Measurements from ENCODE around the gene SREK1.

SREK1 gene

DNA sequence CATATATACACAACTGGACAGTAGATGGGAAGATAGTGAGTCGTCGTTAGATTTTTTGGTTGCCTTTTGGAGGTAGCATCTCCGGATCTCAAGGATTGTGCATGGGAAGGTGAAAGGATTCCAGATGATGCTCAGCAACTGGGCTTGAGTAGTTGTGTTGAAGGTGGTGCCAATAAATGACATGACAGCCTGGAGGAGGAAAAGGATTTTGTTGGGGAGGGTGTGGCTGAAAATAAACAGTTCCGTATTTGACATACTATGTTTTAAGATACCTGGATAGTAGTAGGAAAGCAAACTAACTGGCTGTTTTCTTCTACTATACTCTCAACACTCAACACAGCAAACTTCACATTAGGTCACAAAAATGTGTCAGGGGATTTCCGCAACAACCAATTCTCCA lies 62.4 kb downstream of the SREK1 start:
- no peak for DNase-seq (ENCODE audit: low read depth)
- H3K4me3 ChIP-seq (ENCODE audit: low read depth, low read length) = no peak overlapping the region
- no peak for TF ChIP-seq CTCF (IDR thresholded peaks at IDR 0.05; ENCODE audit: low read depth, low read length)
- no peak for TF ChIP-seq POLR2A (IDR thresholded peaks at IDR 0.05; ENCODE audit: extremely low read depth, insufficient read length)
- no peak for TF ChIP-seq MYC (IDR thresholded peaks at IDR 0.05; ENCODE audit: low read depth, low read length)
- no peak for TF ChIP-seq MAX (IDR thresholded peaks at IDR 0.05; ENCODE audit: low read depth, low read length)

- H3K4me3 ChIP-seq (ENCODE audit: low read depth, low read length) = no peak overlapping the region
- no peak for DNase-seq (ENCODE audit: low read depth)
- TF ChIP-seq MYC (IDR thresholded peaks at IDR 0.05; ENCODE audit: low read depth, low read length) = no peak
- TF ChIP-seq POLR2A (IDR thresholded peaks at IDR 0.05; ENCODE audit: extremely low read depth, insufficient read length) = no peak
- no peak for TF ChIP-seq CTCF (IDR thresholded peaks at IDR 0.05; ENCODE audit: low read depth, low read length)
- TF ChIP-seq MAX (IDR thresholded peaks at IDR 0.05; ENCODE audit: low read depth, low read length) = no peak
Observed at GRCh38 chr5:66207800-66208561, 63.9 kb downstream of the SREK1 start.

DNA sequence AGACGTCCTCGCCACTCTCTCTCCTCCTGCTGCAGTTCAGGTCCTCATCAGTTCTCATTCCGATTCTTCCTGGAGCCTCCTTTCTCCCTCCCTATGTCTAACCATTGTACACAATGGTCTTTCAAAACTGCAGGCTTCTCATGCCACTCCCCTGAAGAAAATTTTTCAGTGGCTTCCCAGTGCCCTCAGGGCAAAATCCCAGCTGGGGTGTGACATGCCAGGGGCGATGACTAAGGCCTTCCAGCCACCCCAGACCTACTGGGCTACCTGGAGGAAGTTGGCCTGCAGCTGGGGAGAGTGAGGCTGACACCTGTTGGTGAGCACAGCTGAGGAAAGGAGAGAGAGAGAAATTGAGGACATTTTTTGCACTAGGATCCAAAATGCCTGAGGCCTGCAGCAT lies 65.2 kb downstream of the SREK1 start:
- TF ChIP-seq MYC (IDR thresholded peaks at IDR 0.05; ENCODE audit: low read depth, low read length) (no peak), CTCF (IDR thresholded peaks at IDR 0.05; ENCODE audit: low read depth, low read length) (no peak), MAX (IDR thresholded peaks at IDR 0.05; ENCODE audit: low read depth, low read length) (no peak), POLR2A (IDR thresholded peaks at IDR 0.05; ENCODE audit: extremely low read depth, insufficient read length) (no peak)
- H3K4me3 ChIP-seq (ENCODE audit: low read depth, low read length) = no peak overlapping the region
- DNase-seq (ENCODE audit: low read depth) = no peak

DNA sequence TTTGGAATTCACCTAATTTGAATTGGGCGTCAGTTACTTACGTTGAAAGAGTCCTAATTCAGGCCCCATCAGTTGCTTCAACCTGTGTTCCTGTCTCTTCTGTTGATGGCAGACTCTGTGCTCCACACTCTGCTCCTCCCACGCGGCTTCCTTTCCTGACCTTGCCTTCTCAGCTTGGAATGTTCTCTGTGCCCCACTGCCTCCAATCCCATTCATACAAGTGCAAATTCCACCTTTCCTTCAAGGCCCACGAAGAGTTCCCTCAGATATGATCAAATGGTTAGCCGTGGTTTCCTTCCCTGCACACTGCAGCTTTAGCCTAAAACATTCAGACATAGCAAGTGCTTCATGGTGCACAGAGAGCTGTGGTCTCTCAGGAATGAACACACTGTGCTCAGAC lies 65.7 kb downstream of the SREK1 start:
- TF ChIP-seq POLR2A (IDR thresholded peaks at IDR 0.05; ENCODE audit: extremely low read depth, insufficient read length) = no peak
- no peak for TF ChIP-seq MYC (IDR thresholded peaks at IDR 0.05; ENCODE audit: low read depth, low read length)
- no peak for TF ChIP-seq MAX (IDR thresholded peaks at IDR 0.05; ENCODE audit: low read depth, low read length)
- no peak for TF ChIP-seq CTCF (IDR thresholded peaks at IDR 0.05; ENCODE audit: low read depth, low read length)
- no peak overlapping the region for H3K4me3 ChIP-seq (ENCODE audit: low read depth, low read length)
- no peak for DNase-seq (ENCODE audit: low read depth)

- TF ChIP-seq MAX (IDR thresholded peaks at IDR 0.05; ENCODE audit: low read depth, low read length) (no peak), CTCF (IDR thresholded peaks at IDR 0.05; ENCODE audit: low read depth, low read length) (no peak), MYC (IDR thresholded peaks at IDR 0.05; ENCODE audit: low read depth, low read length) (no peak), POLR2A (IDR thresholded peaks at IDR 0.05; ENCODE audit: extremely low read depth, insufficient read length) (no peak)
- no peak overlapping the region for H3K4me3 ChIP-seq (ENCODE audit: low read depth, low read length)
- DNase-seq (ENCODE audit: low read depth) = no peak
Observed at GRCh38 chr5:66213533-66213932, 69.4 kb downstream of the SREK1 start.

Measured in NB4 (cell line).